Brain pericyte (primary cell): ENCODE results near the gene NRROS.

ENCODE experiments used
- DNase-seq: peaks from one replicate; pipeline ENCODE4 v3.0.0-alpha.2; 2012; ENCODE audit warnings: low read depth, low spot score

NRROS gene

GRCh38 chr3:196684548-196685407 lies 45.3 kb downstream of the NRROS start:
- DNase-seq: no peak

- no peak for DNase-seq
Measured at GRCh38 chr3:196686436-196686835, 46.9 kb downstream of the NRROS start.

- no peak for DNase-seq
Measured at GRCh38 chr3:196688349-196688748, 48.9 kb downstream of the NRROS start.

GRCh38 chr3:196689941-196690660 lies 50.6 kb downstream of the NRROS start:
- DNase-seq: no peak

GRCh38 chr3:196691386-196691785 lies 51.9 kb downstream of the NRROS start:
- DNase-seq: no peak

GRCh38 chr3:196694202-196694638 lies 54.7 kb downstream of the NRROS start:
- no peak for DNase-seq

GRCh38 chr3:196694941-196695848 lies 55.7 kb downstream of the NRROS start:
- DNase-seq: no peak

GRCh38 chr3:196695849-196696226 lies 56.3 kb downstream of the NRROS start:
- no peak for DNase-seq

- DNase-seq: no peak
Measured at GRCh38 chr3:196697270-196697669, 57.8 kb downstream of the NRROS start.

GRCh38 chr3:196699749-196700148 lies 60.3 kb downstream of the NRROS start:
- DNase-seq: no peak

GRCh38 chr3:196700801-196701200 lies 61.3 kb downstream of the NRROS start:
- DNase-seq: no peak

- no peak for DNase-seq
Measured at GRCh38 chr3:196706327-196706726, 66.8 kb downstream of the NRROS start.

GRCh38 chr3:196706731-196707130 lies 67.2 kb downstream of the NRROS start:
- no peak for DNase-seq

GRCh38 chr3:196707566-196707965 lies 68.1 kb downstream of the NRROS start:
- DNase-seq: no peak

- no peak for DNase-seq
Measured at GRCh38 chr3:196708467-196708866, 69.0 kb downstream of the NRROS start.
